Measurements from ENCODE around the gene CNIH4. TPM values are rescaled to one million over a fixed set of nuclear protein-coding genes. Genes with fewer than 3 reads are reported as not detected.
"Not testable (repeated sequence)": the region's sequence is repeated elsewhere in the genome, so short reads cannot be mapped to it uniquely, and the experiment has no call there.

Gene CNIH4
- total RNA-seq = 80.3 and 82.5 TPM in 2 replicates

DNA sequence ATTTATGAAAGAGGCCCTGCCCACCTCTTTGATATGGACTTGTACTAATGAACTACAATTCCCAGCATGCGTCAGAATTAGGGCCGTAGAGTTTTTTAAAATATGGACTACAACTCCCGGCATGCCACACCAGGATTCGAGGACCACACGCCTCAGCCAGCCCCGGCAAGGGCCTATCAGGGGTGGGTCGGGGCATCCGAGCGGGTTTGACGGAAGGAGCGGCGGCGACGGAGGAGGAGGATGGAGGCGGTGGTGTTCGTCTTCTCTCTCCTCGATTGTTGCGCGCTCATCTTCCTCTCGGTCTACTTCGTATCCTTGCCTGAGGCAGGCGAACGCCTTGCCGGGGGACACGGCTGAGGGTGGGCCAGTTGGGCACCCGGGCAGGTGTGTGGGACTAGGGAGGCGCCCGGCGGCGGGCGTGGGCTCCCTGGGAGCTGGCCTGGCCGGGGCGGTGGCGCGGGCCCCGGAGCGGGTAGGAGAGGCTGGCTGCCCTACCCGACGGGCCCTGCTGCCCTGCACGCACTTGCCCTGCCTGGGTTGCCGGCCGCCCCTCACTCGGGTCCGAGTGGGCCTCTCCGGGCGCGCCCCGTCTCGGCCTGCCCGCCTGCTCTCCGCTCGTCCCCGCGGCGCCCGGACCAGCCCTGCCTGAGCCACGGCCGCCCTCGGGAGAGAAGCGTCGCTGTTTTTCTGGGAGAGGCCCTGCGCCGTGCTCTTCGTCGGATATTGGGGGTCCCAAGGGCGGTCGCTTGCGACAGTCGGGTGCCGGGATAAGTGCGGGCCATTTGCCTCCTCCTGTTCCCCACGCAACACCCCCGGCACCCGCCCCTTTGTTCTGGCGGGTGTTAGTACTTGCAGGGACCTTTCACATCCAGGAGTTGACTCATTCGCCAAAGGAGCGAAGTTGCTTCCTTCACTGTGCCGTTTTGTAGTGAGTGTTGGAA lies at the start of gene CNIH4:
Gene CNIH4 (plus strand): TSS at position 195 of the 941 bp plus-strand sequence. CDS start 46 bp downstream, at position 241.
- DNase-seq = peak; percentile 97

DNA sequence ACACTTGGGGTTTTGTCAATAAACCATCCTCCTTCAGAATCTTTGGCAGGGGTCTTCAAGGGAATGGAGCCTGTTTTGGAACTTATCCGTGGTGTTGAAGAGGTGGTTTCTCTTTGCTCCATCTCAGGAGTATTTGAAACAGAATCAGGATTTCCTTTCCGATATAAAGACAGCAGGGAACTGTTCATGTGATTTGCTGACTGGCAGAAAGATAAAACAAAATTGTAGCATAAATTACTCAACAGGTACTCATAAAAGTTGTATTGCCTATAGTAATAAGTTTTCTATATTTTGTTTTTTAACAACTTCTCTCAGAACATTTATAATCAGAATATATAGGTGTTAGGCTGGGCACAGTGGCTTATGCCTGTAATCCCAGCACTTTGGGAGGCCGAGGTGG lies 48.6 kb upstream of the CNIH4 start:
- DNase-seq = no peak

DNA sequence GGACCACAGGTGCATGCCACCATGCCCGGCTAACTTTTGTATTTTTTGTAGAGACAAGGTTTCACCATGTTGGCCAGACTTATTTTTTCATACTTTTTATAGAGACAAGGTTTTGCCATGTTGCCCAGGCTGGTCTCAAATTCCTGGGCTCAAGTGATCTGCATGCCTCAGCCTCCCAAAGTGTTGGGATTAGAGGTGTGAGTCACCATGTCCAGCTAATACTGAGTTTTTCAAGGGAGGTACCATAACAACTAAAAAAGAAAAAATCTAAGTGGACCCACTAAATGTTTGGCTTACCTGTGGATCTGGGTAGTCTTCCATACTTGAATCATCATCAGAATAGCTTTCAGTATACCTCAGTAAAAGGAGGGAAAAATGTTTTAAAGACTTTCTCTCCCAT lies 45.2 kb upstream of the CNIH4 start:
- DNase-seq = not testable (repeated sequence)

DNA sequence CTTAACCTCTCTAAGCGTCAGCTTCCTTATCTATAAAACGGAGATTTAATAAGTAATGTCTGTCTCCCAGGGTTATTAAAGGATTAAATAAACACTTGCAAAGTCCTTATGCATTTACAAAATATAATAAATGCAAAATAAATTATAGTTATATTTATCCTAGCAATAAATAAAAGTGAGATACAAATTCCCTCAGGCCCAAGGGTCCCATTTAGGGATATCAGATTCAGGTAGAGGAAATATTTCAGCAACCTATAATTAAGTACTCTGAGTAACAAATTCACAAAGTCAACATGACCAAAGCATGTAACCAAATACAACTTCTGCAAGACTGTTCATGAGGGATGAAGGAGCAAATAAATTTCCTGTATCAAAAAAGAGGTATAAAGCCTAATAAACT lies 44.7 kb upstream of the CNIH4 start:
- no peak for DNase-seq

DNA sequence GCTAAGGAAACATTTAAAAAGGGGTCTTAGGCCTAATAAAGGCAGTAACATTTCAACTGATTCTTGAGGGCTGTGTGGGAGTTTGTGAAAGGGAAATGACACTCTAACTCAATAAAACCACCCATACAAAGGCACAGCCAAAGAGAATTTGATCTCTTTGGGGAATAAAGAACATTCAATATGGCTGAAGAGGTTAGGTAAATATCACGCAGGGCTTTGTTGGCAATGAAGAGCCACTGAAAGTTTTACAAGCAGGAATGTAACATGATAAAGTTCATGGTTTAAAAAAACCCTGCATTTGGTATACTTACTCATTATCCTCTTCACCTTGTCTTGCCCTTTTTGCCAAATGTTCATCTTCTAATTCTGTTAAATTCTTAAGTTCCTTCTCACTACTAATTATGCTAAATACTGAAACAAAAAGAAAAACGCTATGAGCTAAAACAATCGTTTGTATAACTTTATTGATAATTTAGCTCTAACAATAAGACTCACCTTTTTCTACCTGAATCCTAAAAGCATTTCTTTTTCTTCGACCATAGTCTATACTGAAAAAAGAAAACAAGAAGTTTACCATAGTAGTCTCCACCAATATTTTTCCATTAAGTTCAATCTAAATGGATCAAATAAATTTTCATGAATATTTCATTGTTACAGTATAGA lies 39.2 kb upstream of the CNIH4 start:
- no peak for DNase-seq

DNA sequence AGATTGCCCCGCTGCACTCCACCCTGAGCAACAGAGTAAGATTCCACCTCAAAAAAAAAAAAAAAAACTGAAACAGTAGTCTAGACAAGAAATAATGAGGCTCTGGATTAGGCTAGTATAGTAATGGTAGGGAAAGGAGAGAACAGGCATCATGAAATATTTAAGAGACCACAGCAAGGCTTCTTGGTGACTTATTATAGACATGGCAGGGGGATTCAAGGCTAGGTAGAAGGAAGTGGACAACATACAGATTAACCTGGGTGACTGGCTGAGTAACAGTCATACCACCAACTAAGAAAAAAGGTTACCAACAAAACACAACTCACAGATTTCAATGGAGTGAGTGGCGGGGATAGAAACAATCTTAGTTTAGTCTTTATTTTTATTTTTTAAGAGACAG lies 35.0 kb upstream of the CNIH4 start:
- DNase-seq = no peak

DNA sequence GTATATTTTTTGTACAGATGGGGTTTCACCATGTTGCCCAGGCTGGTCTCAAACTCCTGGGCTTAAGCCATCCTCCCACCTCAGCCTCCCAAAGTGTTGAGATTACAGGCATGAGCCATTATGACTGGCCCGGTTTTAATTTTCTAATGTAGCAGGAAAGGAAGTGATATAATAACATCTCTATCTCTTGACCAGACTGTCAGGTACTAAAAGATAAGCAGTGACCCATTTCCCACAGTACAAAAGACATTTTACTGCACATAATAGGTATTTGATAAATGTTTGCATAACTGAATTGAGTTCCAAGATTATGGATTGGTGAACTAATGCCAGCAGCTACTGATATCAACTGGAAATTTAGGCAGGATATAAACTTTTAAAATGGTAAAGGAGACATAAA lies 30.7 kb upstream of the CNIH4 start:
- peak; percentile 11 for DNase-seq

DNA sequence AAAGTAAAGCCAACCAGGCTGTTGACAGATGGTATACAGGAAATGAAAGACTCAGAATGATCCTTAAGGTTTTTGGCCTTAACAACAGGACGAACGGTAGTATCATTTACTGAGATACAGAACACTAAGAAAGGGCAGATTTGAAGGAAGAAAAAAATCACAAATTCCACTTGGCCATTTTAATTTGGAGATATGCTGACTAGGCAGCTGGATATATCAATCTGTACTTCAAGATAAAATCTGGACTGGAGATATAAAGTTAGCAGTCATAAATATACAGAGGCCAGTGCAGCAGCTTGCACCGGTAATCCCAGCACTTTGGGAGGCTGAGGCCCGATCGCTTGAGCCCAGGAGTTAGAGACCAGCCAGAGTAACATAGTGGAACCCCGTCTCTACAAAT lies 28.0 kb upstream of the CNIH4 start:
- DNase-seq = no peak

DNA sequence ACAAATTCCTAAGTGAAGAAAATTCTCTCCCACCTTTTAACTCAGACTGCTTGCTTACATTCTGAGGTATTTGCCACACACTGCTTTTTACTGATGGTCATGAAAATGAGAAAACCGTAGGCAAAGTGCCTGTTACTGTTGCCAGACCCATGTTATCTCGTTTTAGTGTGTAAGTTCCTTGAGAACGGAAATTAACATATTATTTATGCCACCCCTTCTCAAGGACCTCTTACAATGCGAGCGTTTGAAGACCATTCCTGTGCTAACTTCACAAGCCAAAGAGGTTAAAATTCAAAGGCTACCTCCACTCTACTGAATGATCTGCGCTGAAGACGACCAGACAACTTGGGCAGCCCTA lies 27.2 kb upstream of the CNIH4 start:
- no peak for DNase-seq

DNA sequence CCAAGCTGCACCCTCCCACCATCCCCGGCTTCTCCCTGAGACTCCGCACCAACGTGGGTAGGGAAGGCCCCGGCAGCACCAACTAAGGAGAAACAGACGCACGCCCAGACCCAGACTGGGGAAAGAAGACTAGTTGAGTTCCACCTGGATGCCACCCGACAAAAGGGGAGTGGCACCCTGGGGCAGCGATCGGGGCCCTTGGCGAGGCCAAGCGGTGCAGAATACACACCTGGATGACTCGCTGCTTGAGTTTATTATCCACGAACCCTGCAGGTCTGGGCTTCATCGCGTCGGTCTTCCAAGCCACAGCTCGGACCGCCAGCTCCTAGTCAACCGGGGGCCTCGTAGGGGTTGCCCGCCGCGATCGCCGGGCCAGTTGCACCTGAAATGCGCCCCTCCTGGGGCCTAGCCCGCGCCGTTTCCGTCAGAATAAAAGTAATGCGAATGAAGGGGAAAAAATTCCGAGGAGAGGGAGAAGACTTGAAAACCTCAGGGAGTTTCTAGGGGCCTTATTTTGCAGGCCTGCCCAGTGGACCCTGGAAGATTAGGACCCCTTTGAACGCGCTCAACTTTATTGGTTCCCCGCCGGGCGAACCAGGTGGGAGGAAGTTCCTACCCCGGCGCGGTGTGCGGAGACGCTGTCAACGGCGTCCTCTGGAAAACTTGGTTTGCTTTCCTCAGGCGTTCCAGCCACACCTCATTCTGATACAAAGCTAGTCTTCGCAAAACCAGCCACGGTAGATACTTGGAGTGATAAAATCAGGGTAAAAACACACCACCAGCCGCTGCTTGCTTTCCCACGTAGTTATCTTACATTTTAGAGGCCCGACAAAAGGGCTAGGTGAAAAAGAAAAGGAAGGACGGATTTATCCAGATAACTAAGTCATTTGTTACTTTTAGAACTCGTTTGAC lies 26.6 kb upstream of the CNIH4 start, which contains the start of gene NVL:
Gene NVL (minus strand): TSS at position 331 of the 912 bp plus-strand sequence. CDS start 45 bp downstream, at position 286.
- DNase-seq = peak; percentile 93

DNA sequence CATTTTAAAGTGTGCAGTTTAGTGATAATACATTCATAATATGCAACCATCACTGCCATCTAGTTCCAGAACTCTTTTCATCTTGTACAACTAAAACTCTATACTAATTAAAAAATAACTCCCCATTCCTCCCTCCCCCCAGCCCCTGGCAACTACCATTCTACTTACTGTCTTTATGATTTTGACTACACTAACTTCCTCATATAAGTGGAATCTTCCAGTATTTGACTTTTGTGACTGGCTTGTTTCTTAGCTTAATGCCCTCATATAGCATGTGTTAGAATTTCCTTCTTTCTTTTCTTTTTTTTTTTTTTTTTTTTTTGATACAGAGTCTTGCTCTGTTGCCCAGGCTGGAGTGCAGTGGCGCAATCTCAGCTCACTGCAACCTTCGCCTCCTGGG lies 25.4 kb upstream of the CNIH4 start:
- DNase-seq = no peak

DNA sequence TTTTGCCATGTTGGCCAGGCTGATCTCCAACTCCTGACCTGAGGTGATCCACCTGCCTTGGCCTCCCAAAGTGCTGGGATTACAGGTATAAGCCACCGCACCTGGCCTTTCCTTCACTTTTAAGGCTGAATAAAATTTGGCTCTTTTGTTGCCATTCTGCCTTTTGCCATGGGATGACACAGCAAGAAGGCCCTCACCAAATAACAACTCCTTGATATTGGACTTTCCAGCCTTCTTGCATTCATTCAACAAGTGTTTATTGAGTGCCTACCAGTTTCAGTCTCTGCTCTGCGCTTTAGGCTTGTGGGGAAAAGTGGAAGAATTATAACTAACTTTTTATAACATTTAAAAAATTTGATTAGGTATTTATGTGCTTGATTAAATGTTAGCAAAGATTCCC lies 24.9 kb upstream of the CNIH4 start:
- no peak for DNase-seq

DNA sequence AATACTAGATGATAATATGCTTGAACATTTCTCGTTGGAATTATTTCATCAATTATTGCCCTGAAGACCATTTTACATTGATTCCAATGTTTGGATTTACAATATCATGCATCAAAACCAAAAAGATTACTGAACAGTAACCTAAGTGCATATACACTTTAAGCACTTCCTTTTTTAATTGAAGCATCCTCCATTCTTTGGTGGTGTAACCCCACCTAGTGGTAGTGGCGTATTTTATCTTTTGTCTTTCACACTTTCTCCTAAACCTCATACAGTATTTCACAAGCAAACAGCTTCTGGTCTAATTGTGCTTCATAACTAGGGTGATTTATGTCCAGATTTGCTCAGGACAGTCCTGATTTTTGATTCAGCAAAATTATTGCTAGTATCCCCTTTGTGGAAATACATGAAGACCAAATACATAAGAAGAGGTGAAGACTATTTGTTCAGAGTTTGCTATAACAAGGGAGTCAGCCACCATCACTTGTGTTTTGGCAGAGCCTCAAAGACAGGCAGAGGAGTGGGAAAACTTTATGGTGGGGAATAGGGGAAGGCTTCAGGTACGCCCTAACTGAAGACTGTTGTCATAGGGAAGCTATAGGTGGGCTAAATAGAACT lies 23.3 kb upstream of the CNIH4 start:
- peak; percentile 79 for DNase-seq

DNA sequence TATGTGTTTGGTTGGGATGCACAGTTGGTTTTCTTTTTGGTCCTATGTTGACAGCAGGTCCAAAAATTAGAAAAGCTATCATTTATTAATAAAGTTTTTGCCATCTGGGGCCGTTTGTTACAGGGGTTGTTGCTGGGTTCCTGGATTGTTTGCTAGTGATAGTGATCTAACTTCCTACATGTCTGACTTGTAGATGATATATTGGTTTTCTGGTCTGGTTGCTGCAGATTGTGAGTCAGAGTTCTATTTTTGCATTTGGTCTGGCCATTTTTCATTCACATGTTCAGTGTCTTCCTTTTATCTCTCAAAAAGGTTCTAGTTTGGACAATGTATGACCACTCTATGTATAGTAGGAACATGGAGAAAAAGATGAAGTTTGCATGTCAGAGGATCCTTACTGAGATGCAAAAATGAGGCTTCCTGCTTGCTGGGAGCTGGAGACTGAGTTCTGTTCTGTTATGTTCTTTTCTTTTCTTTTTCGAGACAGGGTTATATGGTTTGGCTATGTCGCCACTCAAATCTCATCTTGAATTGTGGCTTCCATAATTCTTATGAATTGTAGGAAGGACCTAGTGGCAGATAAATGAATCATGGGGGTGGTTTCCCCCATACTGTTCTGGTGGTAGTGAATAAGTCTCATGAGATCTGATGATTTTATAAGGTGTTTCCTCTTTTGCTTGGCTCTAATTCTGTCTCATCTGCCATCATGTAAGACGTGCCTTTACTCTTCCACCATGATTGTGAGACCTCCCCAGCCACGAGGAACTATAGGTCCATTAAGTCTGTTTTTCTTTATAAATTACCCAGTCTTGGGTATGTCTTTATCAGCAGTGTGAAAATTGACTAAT lies 22.5 kb upstream of the CNIH4 start:
- DNase-seq = peak; percentile 22

DNA sequence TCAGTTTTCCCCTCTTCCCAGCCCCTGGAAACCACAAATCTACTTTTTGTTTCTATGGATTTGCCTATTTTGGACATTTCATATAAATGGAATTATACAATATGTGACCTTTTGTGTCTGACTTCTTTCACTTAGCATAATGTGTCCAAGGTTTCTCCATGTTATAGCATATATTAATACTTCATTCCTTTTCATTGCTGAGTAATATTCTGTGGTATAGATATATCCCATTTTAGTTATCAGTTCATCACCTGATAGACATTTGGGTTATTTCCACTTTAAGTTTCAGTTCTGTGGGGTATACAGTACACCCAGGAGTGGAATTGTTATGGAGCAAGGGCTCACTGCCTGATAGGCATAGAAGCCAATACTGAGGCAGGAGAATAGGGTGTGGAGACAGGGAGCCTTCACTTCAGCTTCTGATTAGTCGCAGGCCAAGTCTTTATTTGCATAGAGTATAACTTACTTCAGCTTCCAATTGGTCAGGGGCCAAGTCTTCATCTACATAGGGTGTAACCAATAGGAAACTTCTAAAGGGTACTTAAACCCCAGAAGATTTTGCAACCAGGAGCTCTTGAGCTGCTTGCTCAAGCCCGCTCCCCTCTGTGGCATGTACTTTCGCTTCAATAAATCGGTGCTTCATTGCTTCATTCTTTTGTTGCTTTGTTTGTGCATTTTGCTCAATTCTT lies 18.4 kb upstream of the CNIH4 start:
- no peak for DNase-seq

DNA sequence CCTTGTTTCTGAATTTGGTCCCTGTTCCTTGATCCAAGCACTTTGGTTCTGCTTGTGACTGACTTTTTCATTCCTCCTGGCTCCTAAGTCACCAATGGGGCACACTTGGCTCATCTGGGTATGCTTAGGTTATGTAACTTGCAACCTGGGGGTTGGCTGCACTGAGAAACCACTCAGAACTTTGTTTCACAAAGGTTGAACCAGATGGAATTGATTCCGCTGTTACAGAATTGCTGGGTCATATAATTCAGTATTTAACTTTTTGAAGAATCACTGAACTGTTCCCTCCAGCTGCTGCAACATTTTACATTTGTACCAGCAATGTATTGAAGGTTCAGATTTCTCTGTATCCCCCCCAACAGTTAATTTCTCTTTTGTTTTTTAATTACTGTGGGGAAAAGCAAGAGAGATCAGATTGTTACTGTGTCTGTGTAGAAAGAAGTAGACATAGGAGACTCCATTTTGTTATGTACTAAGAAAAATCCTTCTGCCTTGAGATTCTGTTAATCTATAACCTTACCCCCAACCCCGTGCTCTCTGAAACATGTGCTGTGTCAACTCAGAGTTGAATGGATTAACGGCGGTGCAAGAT lies 17.1 kb upstream of the CNIH4 start:
- DNase-seq = no peak

DNA sequence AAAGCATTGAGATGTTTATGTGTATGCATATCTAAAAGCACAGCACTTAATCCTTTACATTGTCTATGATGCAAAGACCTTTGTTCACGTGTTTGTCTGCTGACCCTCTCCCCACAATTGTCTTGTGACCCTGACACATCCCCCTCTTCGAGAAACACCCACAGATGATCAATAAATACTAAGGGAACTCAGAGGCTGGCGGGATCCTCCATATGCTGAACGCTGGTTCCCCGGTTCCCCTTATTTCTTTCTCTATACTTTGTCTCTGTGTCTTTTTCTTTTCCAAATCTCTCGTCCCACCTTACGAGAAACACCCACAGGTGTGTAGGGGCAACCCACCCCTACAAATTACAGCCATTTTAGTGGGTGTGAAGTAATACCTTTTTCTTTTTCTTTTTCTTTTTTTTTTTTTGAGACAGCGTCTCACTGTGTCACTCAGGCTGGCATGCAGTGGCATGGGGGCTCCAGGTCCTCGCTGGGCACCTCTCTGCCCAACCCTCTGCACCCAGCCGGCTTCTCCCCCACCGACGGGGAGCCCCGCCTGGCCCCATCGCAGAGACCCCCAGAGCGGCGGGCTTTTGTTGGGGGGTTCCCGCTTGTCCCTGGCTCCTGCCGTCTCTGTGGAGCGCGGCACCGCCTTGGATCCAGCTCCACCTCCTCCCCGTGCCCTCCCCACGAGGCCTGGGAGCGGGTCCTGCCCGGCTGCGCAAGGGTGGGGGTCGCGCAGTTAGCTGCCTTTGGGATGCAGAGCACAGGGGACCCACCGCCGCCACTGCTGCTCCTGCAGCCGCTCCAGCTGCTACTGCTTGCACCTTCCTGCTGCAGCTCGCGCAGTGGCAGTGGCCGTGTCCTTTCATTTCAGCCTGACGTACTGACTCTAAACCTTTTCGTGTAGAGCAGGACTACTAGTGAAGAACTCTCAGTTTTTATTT lies 16.0 kb upstream of the CNIH4 start:
- DNase-seq = peak; percentile 36

DNA sequence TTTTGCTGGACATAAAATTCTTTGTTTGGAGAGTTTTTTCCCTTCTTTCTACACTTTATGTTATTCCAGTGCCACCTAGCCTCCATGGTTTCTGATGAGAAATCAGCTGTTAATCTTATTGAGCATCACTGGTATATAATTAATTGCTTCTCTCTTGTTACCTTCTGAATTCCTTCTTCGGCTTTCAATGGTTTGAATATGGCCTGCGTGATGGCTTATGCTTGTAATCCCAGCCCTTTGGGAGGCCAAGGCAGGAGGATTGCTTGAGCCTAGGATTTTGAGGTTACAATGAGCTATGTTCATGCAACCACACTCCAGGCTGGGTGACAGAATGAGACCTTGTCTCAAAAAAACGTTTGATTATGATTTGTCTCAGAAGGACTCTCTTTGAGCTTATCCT lies 13.0 kb upstream of the CNIH4 start:
- no peak for DNase-seq

DNA sequence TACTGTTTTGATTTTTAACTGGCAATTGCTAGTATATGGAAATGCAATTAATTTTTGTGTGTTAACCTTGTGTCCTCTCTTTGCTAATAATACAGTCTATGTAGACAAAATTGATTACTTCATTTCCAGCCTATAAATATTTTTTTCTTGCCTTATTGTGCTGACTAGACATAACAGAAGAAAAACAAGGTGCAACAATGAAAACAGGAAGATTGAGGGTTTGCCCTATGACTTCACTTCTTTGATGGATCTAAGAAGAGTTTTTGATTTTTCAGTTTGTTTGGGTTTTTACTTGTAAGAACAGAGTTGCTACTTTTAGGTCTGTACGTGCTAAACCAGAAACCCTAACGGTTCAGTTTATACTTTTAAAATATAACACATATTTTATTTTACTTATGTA lies 8.5 kb upstream of the CNIH4 start:
- no peak for DNase-seq
